Glomerular endothelial cell (primary cell): ENCODE results near the gene PROCR. TPM values are rescaled to one million over a fixed set of nuclear protein-coding genes. Genes with fewer than 3 reads are reported as not detected.
"Not testable (repeated sequence)": the region's sequence is repeated elsewhere in the genome, so short reads cannot be mapped to it uniquely, and the experiment has no call there.

Experiments used
- DNase-seq: peaks from one replicate; pipeline ENCODE4 v3.0.0-alpha.2; 2011; ENCODE audit warnings: low read depth, low spot score; ENCODE audit errors: extremely low read depth
- total RNA-seq: library from RNA; depleted of rRNA; stranded (reverse); fragments of >200 nt; gene quantifications from 2 replicates; pipeline ENCODE4 v1.2.3, GENCODE V29; 2015

PROCR gene
- total RNA-seq, 1 donor from 2014 or later, result 92.8 TPM

DNA sequence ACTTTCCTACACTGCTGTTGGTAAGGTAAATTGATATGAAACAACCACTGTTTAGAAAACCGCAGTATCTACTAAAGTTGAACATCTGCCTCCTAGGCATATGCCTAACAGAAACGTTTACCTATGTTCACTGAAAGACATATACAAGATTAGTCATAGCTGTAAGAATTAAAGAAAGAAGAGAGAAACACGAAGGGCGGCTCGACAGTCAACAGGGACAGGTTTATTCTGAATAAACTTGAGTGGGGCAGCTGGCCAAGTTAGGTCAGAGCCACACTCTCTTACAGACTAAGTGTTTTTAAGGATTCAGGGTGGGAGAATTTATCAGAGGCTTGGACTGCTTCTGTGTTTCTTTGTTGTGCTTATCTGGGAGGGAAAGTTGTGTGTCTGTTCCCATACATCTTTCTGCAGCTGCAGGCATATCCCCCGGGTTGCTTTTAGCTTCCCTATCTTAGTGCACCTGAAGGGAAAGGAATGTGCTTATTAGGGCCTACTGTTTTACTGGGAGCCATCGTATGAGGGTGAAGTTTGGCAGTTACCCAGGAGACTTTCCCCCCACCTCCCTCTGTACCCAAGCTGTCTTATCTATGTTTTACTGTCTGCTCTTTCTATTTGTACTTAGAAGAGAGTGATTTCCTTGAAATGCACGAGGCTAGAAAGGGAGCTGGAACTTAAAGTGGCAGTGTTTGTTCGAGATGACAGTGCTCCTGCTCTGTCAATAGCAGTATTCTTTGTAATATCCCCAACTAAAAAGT is 20.4 kb downstream of the PROCR start:
- no peak for DNase-seq

DNA sequence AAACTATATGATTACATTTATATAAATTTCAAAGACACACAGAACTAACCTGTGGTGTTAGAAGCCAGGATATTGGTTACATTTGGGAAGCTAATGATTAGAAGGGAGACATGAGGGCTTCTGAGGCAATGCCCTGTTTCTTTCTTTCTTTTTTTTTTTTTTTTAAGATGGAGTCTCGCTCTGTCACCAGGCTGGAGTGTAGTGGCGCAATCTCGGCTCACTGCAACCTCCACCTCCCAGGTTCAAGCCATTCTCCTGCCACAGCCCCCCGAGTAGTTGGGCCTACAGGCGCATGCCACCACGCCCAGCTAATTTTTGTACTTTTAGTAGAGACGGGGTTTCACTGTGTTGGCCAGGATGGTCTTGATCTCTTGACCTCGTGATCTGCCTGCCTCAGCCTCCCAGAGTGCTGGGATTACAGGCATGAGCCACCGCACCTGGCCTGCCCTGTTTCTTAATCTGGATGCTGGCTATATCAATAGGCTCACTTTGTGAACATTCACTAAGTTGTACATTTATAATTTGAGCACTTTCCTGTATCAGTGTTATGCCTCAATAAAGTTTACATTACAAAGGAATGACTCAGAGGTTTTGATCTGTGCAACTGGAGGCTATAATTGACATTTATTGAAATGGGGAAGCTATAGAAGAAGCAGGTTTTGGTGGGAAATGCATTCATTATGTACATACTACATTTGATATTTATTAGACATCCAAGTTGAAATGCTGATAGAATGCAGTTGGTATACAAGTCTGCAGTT is 21.3 kb downstream of the PROCR start:
- not testable (repeated sequence) for DNase-seq

DNA sequence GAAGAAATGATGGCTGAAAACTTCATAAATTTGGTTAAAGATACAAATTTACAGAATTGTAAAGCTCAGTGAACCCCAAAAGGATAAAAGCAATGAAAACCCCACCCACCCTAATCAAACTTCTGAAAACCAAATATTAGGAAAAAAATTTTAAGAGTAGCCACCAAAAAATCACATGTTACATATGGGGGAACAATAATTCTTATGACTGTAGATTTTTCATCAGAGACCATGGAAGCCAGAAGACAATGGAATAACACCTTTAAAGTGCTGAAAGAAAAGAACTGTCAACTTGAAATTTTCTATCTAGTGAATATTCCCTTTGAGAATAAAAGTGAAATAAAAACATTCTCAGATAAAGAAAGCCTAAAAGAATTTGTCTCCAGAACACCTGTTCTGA is 24.4 kb downstream of the PROCR start:
- DNase-seq, result no peak

DNA sequence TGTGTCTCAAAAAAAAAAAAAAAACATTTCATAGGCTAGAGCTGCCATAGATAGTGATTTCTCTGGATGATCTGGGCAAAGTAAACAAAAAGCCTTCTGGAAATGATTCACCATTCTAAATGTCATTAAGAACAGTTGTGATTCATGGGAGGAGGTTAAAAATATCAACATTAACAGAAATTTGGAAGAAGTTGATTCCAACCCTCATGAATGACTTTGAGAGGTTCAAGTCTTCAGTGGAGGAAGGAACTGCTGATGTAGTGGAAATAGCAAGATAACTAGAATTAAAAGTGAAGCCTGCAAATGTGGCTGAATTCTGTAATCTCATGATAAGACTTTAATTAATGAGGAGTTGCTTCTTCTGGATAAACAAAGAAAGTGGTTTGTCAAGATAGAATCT is 27.9 kb downstream of the PROCR start:
- DNase-seq, result no peak

DNA sequence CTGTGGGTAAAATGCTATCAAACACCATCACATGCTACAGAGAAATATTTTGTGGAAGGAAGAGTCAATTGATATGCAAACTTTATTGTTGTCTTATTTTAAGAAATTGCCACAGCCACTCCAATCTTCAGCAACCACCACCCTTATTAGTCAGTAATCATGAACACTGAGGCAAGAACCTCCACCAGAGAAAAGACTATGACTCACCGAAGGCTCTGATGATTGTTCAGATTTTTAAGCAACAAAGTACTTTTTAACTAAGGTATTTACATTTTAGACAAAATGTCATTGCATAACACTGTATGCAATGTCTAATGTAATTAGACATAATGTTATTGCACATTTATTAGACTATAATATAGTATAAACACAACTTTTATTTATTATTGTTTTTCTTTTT is 28.4 kb downstream of the PROCR start:
- no peak for DNase-seq

DNA sequence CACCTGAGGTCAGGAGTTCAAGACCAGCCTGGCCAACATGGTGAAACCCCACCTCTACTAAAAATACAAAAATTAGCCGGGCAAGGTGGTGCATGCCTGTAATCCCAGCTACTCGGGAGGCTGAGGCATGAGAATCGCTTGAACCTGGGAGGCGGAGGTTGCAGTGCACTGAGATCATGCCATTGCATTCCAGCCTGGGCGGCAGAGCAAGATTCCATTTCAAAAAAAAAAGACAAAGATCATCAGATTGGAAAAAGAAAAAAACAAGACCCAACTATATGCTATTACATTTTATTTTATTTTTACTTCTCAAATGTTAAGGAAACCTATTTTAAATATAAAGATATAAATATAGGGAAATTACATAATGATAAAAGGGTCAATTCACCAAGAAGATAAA is 29.6 kb downstream of the PROCR start:
- DNase-seq, result not testable (repeated sequence)

DNA sequence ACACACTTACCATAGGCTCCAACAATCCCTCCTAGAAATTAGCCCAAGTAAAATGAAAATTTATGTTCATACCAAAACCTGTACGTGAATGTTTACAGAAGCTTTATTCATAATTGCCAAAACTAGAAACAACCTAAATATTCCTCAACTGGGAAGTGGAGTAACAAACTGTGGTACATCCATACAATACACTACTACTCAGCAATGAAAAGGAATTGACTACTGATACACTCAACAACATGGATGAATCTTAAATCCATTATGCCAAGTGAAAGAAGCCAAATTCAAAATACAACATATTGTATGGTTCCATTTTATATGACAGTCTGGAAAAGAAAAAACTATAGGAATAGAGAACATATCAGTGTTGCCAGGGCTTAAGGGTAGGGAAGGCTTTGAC is 34.9 kb downstream of the PROCR start:
- no peak for DNase-seq

DNA sequence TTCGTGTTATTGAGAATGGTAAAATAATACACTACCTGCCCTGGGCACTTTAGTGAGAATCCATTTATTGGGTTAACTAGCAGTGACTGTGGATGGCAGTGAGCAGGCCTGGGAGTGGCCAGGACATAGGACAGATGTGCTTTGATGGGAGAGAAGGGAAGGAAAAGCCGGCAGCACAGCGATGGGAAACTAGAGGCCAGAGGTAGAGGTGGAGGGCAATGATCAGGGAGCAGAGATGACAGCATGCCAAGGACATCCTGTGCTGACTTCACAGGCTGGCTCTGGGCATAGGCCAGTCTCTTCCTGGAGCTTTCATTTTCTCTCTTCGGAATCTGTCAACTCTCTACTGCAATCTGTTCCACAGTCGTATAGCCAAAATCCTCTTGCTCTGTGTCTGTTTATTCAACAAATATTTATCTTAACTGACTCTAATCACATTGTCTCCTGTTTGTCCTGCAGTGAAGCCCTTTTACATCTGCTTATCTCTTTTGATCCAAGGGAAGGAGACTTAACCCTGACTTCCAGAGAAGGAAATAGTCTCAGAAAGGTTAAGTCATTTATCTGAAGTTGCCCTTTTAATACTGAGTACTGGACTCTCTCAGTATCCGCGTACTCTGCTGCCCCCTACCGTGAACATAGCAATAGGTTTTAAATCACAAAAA is 36.2 kb downstream of the PROCR start:
- peak; percentile 78 for DNase-seq

DNA sequence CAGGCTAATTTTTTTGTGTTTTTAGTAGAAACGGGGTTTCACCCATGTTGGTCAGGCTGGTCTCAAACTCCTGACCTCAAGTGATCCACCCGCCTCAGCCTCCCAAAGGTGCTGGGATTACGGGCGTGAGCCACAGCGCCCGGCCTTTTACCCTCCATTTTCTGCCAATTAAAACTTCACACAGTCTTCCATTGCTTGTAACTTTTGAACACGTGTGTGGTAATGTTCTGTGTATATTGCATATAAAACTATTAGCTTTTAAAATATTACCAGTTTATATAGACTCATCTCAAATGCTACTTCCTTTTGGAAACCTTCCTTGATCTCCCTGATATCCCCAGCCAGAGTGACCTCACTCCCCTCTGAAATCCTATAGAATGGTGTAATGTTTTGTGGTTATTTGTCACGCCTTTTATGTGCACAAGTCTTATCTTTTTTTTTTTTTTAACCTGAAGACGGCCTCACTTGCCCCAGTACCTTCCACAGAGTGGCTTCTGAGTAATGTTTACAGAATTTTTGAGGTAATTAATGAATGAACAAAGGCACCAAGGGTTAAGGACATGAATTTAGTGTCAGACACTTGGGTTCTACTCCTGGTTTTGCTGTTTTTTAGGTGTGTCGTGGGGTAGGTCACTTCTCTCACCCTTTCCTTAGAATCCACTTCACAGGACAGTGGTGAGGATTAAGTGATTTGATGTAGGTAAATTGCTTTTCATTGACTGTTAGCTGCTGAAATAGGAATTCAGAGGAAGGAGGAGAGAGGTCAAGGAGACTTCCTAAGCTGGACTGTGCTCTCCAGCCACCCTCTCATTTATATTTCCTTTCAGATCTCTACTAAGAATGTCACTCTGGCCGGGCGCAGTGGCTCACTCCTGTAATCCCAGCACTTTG is 43.4 kb downstream of the PROCR start:
- DNase-seq, result no peak

DNA sequence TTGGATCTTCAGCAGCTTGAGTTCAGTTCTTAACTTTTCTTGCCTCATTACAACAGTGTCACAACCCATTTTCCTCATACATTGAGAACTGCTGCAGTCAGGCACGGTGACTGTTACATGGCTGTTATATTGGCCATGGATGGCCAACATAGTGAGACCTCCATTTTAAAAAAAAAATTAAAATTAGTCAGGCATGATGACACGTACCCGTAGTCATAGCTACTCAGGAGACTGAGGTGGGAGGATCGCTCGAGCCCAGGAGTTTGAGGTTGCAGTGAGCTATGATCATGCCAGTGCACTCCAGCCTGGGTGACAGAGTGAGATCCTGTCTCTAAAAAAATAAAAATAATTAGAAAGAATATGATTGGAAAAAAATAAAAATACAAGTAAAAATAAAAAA is 44.7 kb downstream of the PROCR start:
- DNase-seq, result no peak

DNA sequence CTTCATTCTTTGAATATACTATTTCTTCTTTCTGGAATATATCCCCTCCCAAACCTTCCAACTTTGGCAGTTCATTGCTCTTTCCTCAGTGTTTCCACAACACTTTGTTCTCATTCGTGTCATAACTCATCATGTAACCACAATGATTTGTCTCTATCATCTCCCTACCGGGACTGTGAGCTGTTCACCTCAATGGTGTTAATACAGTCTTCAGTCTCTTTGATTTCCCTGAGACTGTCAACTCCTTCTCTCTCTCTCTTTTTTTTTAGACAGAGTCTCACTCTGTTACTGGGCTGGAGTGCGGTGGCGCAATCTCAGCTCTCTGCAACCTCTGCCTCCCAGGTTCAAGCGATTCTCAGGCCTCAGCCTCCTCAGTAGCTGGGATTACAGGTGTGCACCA is 52.1 kb downstream of the PROCR start:
- DNase-seq, result no peak

DNA sequence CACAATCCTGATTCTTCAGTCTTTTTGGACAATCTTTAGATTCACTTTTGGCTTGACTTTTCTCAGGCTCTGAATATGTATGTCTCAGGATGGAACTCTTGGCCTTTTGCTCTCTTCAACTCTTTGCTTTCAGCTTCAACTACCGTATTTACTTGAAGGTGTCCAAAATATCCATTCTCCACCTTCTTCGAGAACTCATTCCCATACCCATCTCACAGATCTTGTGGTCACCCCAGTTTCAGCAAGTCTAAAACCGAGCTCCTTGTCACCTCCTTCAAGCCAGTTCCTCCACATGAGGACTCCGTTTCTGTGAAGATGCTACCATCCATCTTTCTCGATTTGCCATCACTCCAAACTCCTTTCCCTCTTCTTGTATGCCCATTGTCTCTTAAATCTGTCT is 52.7 kb downstream of the PROCR start:
- DNase-seq, result no peak

DNA sequence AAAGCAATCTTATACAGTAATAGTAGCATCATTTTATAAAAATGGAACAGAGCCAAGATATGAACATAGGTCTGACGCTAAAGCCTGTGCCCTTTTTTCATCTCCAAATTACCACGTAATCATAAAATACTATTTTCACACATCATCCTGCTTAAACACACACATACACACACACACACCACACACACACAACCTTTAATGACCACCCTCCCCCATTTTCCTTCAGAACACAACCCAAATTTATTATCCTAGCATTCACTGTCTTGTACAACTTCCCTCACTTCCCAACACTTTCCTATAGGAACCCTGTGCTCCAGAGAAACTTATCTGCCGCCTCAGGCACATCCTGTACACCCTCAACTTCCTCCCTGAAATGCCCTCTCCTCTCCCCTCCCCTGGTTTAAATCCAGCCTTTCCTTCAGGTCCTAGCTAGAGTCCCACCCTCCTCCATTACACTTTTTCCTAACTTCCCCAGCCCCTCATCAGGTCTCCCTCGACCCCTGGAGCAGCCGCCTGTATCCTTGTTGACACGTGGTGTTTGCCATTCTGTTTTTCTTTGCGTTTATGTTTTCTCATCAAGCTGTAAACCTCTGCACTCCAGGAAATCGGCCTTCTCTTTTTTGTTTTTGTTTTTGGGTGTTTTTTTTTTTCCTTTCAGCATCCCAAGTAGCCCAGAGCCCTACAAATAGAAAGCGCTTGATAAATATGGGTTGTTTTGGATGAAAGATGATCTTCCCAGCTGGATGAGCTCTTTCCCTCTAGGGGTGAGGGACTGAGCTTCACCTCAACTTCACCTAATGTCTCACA is 53.6 kb downstream of the PROCR start:
- peak; percentile 61 for DNase-seq

DNA sequence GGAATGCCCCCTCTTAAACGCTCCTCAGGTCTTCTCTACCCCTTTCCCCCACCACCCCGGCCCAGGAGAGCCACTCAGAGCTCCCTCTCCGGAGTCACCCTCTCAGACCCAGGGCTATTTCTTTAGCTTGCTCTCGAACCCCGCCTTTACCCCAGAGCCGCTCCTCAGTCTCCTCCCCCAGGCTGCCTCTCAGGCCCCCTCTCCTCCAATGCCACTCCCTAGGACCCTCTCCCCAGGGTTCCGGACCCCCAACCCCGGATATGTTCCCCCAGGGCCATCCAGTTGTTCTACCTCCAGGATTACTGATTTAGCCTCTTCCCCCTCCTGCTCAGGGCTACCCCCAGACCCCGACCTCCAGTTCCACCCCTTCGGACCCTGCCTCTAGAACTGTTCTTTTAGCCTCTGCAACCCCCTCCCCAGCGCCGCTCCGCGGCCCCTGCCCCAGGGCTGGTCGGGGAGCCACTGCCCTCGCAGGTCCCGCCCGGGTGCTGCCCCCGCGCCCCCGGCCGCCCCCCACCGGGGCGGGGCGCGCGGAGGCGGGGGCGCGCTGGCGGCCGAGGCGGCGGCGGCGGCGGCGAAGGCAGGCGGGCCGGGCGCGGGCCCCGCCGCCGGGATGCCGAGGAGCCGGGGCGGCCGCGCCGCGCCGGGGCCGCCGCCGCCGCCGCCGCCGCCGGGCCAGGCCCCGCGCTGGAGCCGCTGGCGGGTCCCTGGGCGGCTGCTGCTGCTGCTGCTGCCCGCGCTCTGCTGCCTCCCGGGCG is 54.4 kb downstream of the PROCR start, which contains the start of gene MMP24:
MMP24 (plus strand) TSS at position 565 of the 758 bp plus-strand sequence; CDS start at position 614, 49 bp downstream.
- DNase-seq, result no peak

Other genes starting within 250 kb of the PROCR start
- 58.6 and 69.8 TPM in 2 replicates for gene GSS, start 216.3 kb upstream of the PROCR start, total RNA-seq
- not detected in 2 replicates for gene MYH7B, start 216.2 kb upstream of the PROCR start, total RNA-seq
- 94.3 and 104 TPM in 2 replicates for gene TRPC4AP, start 79.3 kb upstream of the PROCR start, total RNA-seq
- 39.3 and 59.3 TPM in 2 replicates for gene EDEM2, start 24.7 kb upstream of the PROCR start, total RNA-seq
- 0.88 and 6.5 TPM in 2 replicates for gene MMP24, start 54.6 kb downstream of the PROCR start, total RNA-seq
- gene MMP24OS, start 106.0 kb downstream of the PROCR start, total RNA-seq, result 24.0 and 31.4 TPM in 2 replicates
- 169 and 200 TPM in 2 replicates for gene EIF6, start 112.7 kb downstream of the PROCR start, total RNA-seq
- gene FAM83C, start 120.4 kb downstream of the PROCR start, total RNA-seq, result not detected in 2 replicates
- 26.0 and 36.2 TPM in 2 replicates for gene UQCC1, start 239.9 kb downstream of the PROCR start, total RNA-seq